IMR-90 (cell line): Measurements from ENCODE around the gene EIF4H. TPM values are rescaled to one million over a fixed set of nuclear protein-coding genes. Genes with fewer than 3 reads are reported as not detected.

ENCODE experiments used
- ATAC-seq: fragments of 200-7000 bp; cut with Tn5 transposase; 2 replicates; pipeline ENCODE4 v1.9.1; 2020; ENCODE audit warnings: low read depth, mild to moderate bottlenecking, moderate library complexity
- BruUV-seq: library from RNA; stranded (reverse); fragments of 400-500 nt; replicated peaks from 2 replicates; lab custom pipeline; 2021; lab: Mats Ljungman, UMichigan
- CTCF ChIA-PET: fragments of 300-600 bp; formaldehyde crosslinking; extraction: SDS; loops from one replicate; lab custom pipeline; 2021; ENCODE audit warnings: antibody characterized with exemption; lab: Yijun Ruan, JAX
- POLR2A ChIA-PET: fragments of 300-600 bp; sonication (Branson Sonifier 250); formaldehyde crosslinking; loops from one replicate; lab custom pipeline; 2022; ENCODE audit warnings: antibody characterized with exemption; ENCODE audit not compliant: unreplicated experiment; lab: Charles Lee
- DNase-seq: peaks from one replicate; pipeline ENCODE4 v3.0.0; 2013
- H2AFZ ChIP-seq: replicated peaks from 2 replicates; pipeline ENCODE3; 2013; ENCODE audit warnings: low read length, mild to moderate bottlenecking; ENCODE audit not compliant: poor library complexity
- H2AK5ac ChIP-seq: 2 replicates; pipeline ENCODE4 v1.6.1; 2013; ENCODE audit warnings: low read depth, low read length, inconsistent platforms
- H2AK9ac ChIP-seq: replicated peaks from 2 replicates; pipeline ENCODE3; 2013; ENCODE audit warnings: mild to moderate bottlenecking, low read depth, low read length, moderate library complexity; ENCODE audit not compliant: poor library complexity
- H2BK120ac ChIP-seq: 2 replicates; pipeline ENCODE4 v1.6.1; 2013; ENCODE audit warnings: low read depth, low read length, inconsistent platforms
- H2BK15ac ChIP-seq: 3 replicates; pipeline ENCODE4 v1.6.1; 2013; ENCODE audit warnings: low read depth, low read length, inconsistent platforms
- H2BK20ac ChIP-seq: 2 replicates; pipeline ENCODE4 v1.6.1; 2013; ENCODE audit warnings: low read depth, mild to moderate bottlenecking, inconsistent platforms, low read length, moderate library complexity
- H2BK5ac ChIP-seq: 2 replicates; pipeline ENCODE4 v1.6.1; 2013; ENCODE audit warnings: mild to moderate bottlenecking, low read depth, low read length, inconsistent platforms; ENCODE audit not compliant: poor library complexity, severe bottlenecking
- H3K14ac ChIP-seq: replicated peaks from 2 replicates; pipeline ENCODE4 v1.6.1; 2013; ENCODE audit warnings: low read depth, low read length, inconsistent platforms
- H3K18ac ChIP-seq: 2 replicates; pipeline ENCODE4 v1.6.1; 2013; ENCODE audit warnings: low read depth, low read length, control low read depth
- H3K23ac ChIP-seq: 2 replicates; pipeline ENCODE4 v1.6.1; 2013; ENCODE audit warnings: low read depth, low read length, inconsistent platforms
- H3K27ac ChIP-seq: 2 replicates; pipeline ENCODE4 v1.5.1; 2013; ENCODE audit warnings: mild to moderate bottlenecking, control low read depth, low read length; ENCODE audit not compliant: insufficient read depth
- H3K27me3 ChIP-seq: 2 replicates; pipeline ENCODE4 v1.6.1; 2013; ENCODE audit warnings: low read length; ENCODE audit not compliant: control insufficient read depth, insufficient read depth
- H3K36me3 ChIP-seq: 2 replicates; pipeline ENCODE4 v1.6.1; 2013; ENCODE audit warnings: low read length, mixed read lengths; ENCODE audit not compliant: control insufficient read depth, insufficient read depth
- H3K4ac ChIP-seq: 2 replicates; pipeline ENCODE4 v1.6.1; 2013; ENCODE audit warnings: low read depth, low read length, inconsistent platforms
- H3K4me1 ChIP-seq: 2 replicates; pipeline ENCODE4 v1.6.1; 2013; ENCODE audit warnings: low read length, mixed read lengths; ENCODE audit not compliant: control insufficient read depth, insufficient read depth
- H3K4me2 ChIP-seq: 2 replicates; pipeline ENCODE4 v1.6.1; 2013; ENCODE audit warnings: low read depth, mild to moderate bottlenecking, control low read depth, low read length, moderate library complexity
- H3K4me3 ChIP-seq: 2 replicates; pipeline ENCODE4 v1.5.1; 2013; ENCODE audit warnings: low read depth, mild to moderate bottlenecking, control low read depth, low read length, moderate library complexity; ENCODE audit not compliant: insufficient read depth
- H3K56ac ChIP-seq: 2 replicates; pipeline ENCODE4 v1.6.1; 2013; ENCODE audit warnings: low read length, inconsistent platforms; ENCODE audit not compliant: insufficient read depth; ENCODE audit errors: extremely low read depth
- H3K79me1 ChIP-seq, 2 experiments: 2 replicates each; pipeline ENCODE4 v1.6.1; 2013; ENCODE audit warnings: low read length in 2 of 2, inconsistent platforms in 1 of 2, low read depth in 1 of 2
- H3K9ac ChIP-seq: 2 replicates; pipeline ENCODE4 v1.6.1; 2013; ENCODE audit warnings: low read depth, low read length, control low read depth
- H3K9me1 ChIP-seq: 2 replicates; pipeline ENCODE4 v1.6.1; 2013; ENCODE audit warnings: low read length, inconsistent platforms; ENCODE audit not compliant: insufficient read depth
- H3K9me3 ChIP-seq: 2 replicates; pipeline ENCODE4 v1.6.1; 2013; ENCODE audit warnings: low read length; ENCODE audit not compliant: control insufficient read depth, insufficient read depth
- H4K20me1 ChIP-seq: 2 replicates; pipeline ENCODE4 v1.6.1; 2013; ENCODE audit warnings: low read length, inconsistent platforms; ENCODE audit not compliant: insufficient read depth
- H4K5ac ChIP-seq: 2 replicates; pipeline ENCODE4 v1.6.1; 2013; ENCODE audit warnings: mild to moderate bottlenecking, low read depth, low read length, control low read depth
- H4K8ac ChIP-seq, 2 experiments: 2 replicates each; pipeline ENCODE4 v1.6.1; 2013; ENCODE audit warnings: low read depth in 2 of 2, low read length in 2 of 2, control low read depth in 1 of 2, inconsistent platforms in 1 of 2
- H4K91ac ChIP-seq: 2 replicates; pipeline ENCODE4 v1.6.1; 2013; ENCODE audit warnings: low read depth, low read length, inconsistent platforms; ENCODE audit not compliant: insufficient read depth
- BHLHE40 ChIP-seq: fragments of 150-350 bp; IDR thresholded peaks from 2 replicates; pipeline ENCODE4 v1.6.1; 2016; ENCODE audit warnings: mild to moderate bottlenecking, low read depth, low read length
- CEBPB ChIP-seq: IDR thresholded peaks from 2 replicates; pipeline ENCODE4 v1.6.1; 2012; ENCODE audit warnings: low read depth, low read length, improper control_type of control experiment
- CHD1 ChIP-seq: IDR thresholded peaks from 2 replicates; pipeline ENCODE4 v1.6.1; 2012; ENCODE audit warnings: low read depth, low read length, improper control_type of control experiment
- CTCF ChIP-seq: conservative IDR thresholded peaks from 2 replicates; pipeline ENCODE4 v1.5.1; 2012; ENCODE audit warnings: mild to moderate bottlenecking, low read depth, low read length, improper control_type of control experiment
- FOS ChIP-seq: fragments of 150-350 bp; IDR thresholded peaks from 2 replicates; pipeline ENCODE4 v1.6.1; 2016; ENCODE audit warnings: low read depth, low read length
- MAFK ChIP-seq: IDR thresholded peaks from 2 replicates; pipeline ENCODE4 v1.6.1; 2012; ENCODE audit warnings: low read depth, low read length, improper control_type of control experiment
- MAZ ChIP-seq: IDR thresholded peaks from 2 replicates; pipeline ENCODE4 v1.6.1; 2012; ENCODE audit warnings: low read depth, mild to moderate bottlenecking, low read length, improper control_type of control experiment, moderate library complexity, borderline replicate concordance
- MXI1 ChIP-seq: IDR thresholded peaks from 2 replicates; pipeline ENCODE4 v1.6.1; 2012; ENCODE audit warnings: low read depth, mild to moderate bottlenecking, low read length, moderate library complexity, borderline replicate concordance
- NFE2L2 ChIP-seq: fragments of 150-350 bp; IDR thresholded peaks from 2 replicates; pipeline ENCODE4 v1.6.1; 2016; ENCODE audit warnings: low read depth, mild to moderate bottlenecking, low read length
- POLR2A ChIP-seq: IDR thresholded peaks from 2 replicates; pipeline ENCODE4 v1.6.1; 2012; ENCODE audit warnings: mild to moderate bottlenecking, low read depth, low read length
- RAD21 ChIP-seq: IDR thresholded peaks from 2 replicates; pipeline ENCODE4 v1.6.1; 2012; ENCODE audit warnings: low read length, improper control_type of control experiment
- RCOR1 ChIP-seq: IDR thresholded peaks from 2 replicates; pipeline ENCODE4 v1.6.1; 2012; ENCODE audit warnings: mild to moderate bottlenecking, low read length, improper control_type of control experiment; ENCODE audit not compliant: insufficient replicate concordance
- RFX5 ChIP-seq: IDR thresholded peaks from 2 replicates; pipeline ENCODE4 v1.8.0; 2012; ENCODE audit warnings: low read depth, mild to moderate bottlenecking, low read length, moderate library complexity
- SMC3 ChIP-seq: fragments of 150-350 bp; IDR thresholded peaks from 2 replicates; pipeline ENCODE4 v1.6.1; 2016; ENCODE audit warnings: low read depth, mild to moderate bottlenecking, antibody characterized with exemption, low read length, moderate library complexity
- WGBS, 2 experiments: methylation state at CpG; one replicate each; pipeline versions ENCODE4 v1.1.5 to v1.1.7; 2013; ENCODE audit warnings: missing lambda C conversion rate in 2 of 2; ENCODE audit not compliant: insufficient read length in 1 of 2; ENCODE audit errors: extremely low coverage in 2 of 2; 5-methylcytosine and 5-hydroxymethylcytosine counted together
- dilution Hi-C: fragments of 300-500 bp; cut with HindIII; formaldehyde crosslinking; loops from one replicate; pipeline ENCODE4 v1.14.3; 2018; ENCODE audit warnings: low sequenced_read_pairs; ENCODE audit not compliant: unreplicated experiment
- in situ Hi-C: fragments of 300-500 bp; cut with MboI; formaldehyde crosslinking; loops from 3 replicates; pipeline ENCODE4 v1.14.3; 2019; ENCODE audit warnings: low sequenced_read_pairs, inconsistent platforms, mixed read lengths
- intact Hi-C: fragments of 100-400 bp; cut with micrococcal nuclease; formaldehyde crosslinking; loops from 2 replicates; pipeline ENCODE4 v1.10.0; 2022
- polyA plus RNA-seq, 3 experiments: library from polyadenylated mRNA; depleted of rRNA; stranded (reverse); fragments of >200 nt; gene quantifications; 2 replicates each; pipeline ENCODE4 v1.2.3, GENCODE V29; 2012; ENCODE audit warnings: low replicate concordance in 1 of 3
- total RNA-seq: library from RNA; depleted of rRNA; stranded (reverse); fragments of >200 nt; gene quantifications from 2 replicates; pipeline ENCODE4 v1.2.3, GENCODE V29; 2012
- TF ChIP-seq, protein P1 (sequence below): fragments of 150-350 bp; IDR thresholded peaks from 2 replicates; pipeline ENCODE4 v1.6.1; 2017; ENCODE audit warnings: mild to moderate bottlenecking, antibody characterized with exemption, low read length, low read depth
- TF ChIP-seq, protein P2 (sequence below): fragments of 150-350 bp; IDR thresholded peaks from 2 replicates; pipeline ENCODE4 v1.6.1; 2016; ENCODE audit warnings: low read depth, mild to moderate bottlenecking, low read length, moderate library complexity, borderline replicate concordance

EIF4H gene
- total and polyA plus RNA-seq, 2 of the 4 experiments (the other 2 are of a cell fraction) = 241 to 321 TPM

DNA sequence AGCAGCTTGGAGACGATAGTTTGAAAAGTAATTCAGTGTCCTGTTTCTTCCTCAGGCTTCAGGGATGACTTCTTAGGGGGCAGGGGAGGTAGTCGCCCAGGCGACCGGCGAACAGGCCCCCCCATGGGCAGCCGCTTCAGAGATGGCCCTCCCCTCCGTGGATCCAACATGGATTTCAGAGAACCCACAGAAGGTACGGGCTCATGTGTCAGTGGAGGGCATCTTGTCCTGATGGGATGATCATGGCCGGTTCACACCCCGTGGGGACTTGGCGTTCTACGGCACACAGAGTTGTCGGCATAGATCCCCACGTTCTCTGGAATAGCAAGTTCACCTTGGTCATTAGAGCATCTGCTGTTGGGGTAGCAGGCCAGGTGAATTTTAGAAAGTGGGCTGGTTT lies 20.5 kb downstream of the EIF4H start:
- in situ Hi-C loops = no loop called here
- intact Hi-C loops = no loop called here
- Histone ChIP-seq H3K4me3 (no peak overlapping the region), H3K4ac (no peak overlapping the region), H3K4me1 (no peaks in the 10 kb centered on the region), H2BK120ac (no peak overlapping the region), H3K9me1 (no peaks in the 10 kb centered on the region), H3K79me1 (peaks cover 22 to 39% of the 10 kb centered on the region in 2 experiments), H3K4me2 (no peak overlapping the region), H3K56ac (no peak overlapping the region), H2AFZ (no peak overlapping the region), H2BK15ac (no peak overlapping the region), H4K20me1 (peaks cover 25% of the 10 kb centered on the region), H3K27ac (no peak overlapping the region), H3K27me3 (no peaks in the 10 kb centered on the region), H3K36me3 (peaks cover 58% of the 10 kb centered on the region), H4K5ac (no peak overlapping the region), H2AK9ac (no peak overlapping the region), H3K23ac (no peak overlapping the region), H3K9me3 (no peaks in the 10 kb centered on the region), H3K14ac (no peak overlapping the region), H2AK5ac (no peak overlapping the region), H4K8ac (no peak overlapping the region), H3K18ac (no peak overlapping the region), H2BK5ac (no peak overlapping the region), H3K9ac (no peak overlapping the region), H2BK20ac (no peak overlapping the region), H4K91ac (no peak overlapping the region)
- TF ChIP-seq CTCF = no peak
- no peak for TF ChIP-seq CEBPB
- TF ChIP-seq, protein P1, sequence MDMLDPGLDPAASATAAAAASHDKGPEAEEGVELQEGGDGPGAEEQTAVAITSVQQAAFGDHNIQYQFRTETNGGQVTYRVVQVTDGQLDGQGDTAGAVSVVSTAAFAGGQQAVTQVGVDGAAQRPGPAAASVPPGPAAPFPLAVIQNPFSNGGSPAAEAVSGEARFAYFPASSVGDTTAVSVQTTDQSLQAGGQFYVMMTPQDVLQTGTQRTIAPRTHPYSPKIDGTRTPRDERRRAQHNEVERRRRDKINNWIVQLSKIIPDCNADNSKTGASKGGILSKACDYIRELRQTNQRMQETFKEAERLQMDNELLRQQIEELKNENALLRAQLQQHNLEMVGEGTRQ = no peak
- no peak for TF ChIP-seq RAD21
- TF ChIP-seq CHD1 = no peak
- TF ChIP-seq POLR2A = no peak
- TF ChIP-seq MAFK = no peak
- TF ChIP-seq MXI1 = no peak
- TF ChIP-seq MAZ = no peak
- no peak for TF ChIP-seq BHLHE40
- TF ChIP-seq SMC3 = no peak
- no peak for TF ChIP-seq RCOR1
- no peak for TF ChIP-seq FOS
- TF ChIP-seq NFE2L2 = no peak
- TF ChIP-seq RFX5 = no peak
- TF ChIP-seq, protein P2, sequence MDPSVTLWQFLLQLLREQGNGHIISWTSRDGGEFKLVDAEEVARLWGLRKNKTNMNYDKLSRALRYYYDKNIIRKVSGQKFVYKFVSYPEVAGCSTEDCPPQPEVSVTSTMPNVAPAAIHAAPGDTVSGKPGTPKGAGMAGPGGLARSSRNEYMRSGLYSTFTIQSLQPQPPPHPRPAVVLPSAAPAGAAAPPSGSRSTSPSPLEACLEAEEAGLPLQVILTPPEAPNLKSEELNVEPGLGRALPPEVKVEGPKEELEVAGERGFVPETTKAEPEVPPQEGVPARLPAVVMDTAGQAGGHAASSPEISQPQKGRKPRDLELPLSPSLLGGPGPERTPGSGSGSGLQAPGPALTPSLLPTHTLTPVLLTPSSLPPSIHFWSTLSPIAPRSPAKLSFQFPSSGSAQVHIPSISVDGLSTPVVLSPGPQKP = no peak
- BruUV-seq = no TSS peak
- 96% methylated on average over 7 of the region's 14 CpGs; no CpG with 5 or more reads in 1 of the 2 experiments for WGBS, 2 experiments
- ATAC-seq (no peak), DNase-seq (no peak)
- CTCF ChIA-PET = no interaction called here
- dilution Hi-C loops = no loop called here
- POLR2A ChIA-PET = no interaction called here
